Measurements from ENCODE around the gene SLC28A3.

Gene SLC28A3

GRCh38 chr9:84258371-84258770, 82.2 kb downstream of the SLC28A3 start:
- TF ChIP-seq, protein P1, sequence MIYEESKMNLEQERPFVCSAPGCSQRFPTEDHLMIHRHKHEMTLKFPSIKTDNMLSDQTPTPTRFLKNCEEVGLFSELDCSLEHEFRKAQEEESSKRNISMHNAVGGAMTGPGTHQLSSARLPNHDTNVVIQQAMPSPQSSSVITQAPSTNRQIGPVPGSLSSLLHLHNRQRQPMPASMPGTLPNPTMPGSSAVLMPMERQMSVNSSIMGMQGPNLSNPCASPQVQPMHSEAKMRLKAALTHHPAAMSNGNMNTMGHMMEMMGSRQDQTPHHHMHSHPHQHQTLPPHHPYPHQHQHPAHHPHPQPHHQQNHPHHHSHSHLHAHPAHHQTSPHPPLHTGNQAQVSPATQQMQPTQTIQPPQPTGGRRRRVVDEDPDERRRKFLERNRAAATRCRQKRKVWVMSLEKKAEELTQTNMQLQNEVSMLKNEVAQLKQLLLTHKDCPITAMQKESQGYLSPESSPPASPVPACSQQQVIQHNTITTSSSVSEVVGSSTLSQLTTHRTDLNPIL (CRISPR knock-in tag; IDR thresholded peaks at IDR 0.05; ENCODE audit: low read depth) = no peak
- TF ChIP-seq ARNTL (CRISPR knock-in tag; IDR thresholded peaks at IDR 0.05; ENCODE audit: borderline replicate concordance, low read depth) = no peak
- TF ChIP-seq ZC3H10 (CRISPR knock-in tag; IDR thresholded peaks at IDR 0.05) = no peak
- no peak for TF ChIP-seq BACH2 (CRISPR knock-in tag; IDR thresholded peaks at IDR 0.05; ENCODE audit: borderline replicate concordance)
- TF ChIP-seq CSRNP3 (CRISPR knock-in tag; IDR thresholded peaks at IDR 0.05) = no peak
- TF ChIP-seq ZNF70 (CRISPR knock-in tag; IDR thresholded peaks at IDR 0.05) = no peak
- TF ChIP-seq GLIS3 (CRISPR knock-in tag; IDR thresholded peaks at IDR 0.05) = no peak
- no peak for TF ChIP-seq ISL1 (CRISPR knock-in tag; IDR thresholded peaks at IDR 0.05)
- no peak for TF ChIP-seq ZFP30 (CRISPR knock-in tag; IDR thresholded peaks at IDR 0.05)

DNA sequence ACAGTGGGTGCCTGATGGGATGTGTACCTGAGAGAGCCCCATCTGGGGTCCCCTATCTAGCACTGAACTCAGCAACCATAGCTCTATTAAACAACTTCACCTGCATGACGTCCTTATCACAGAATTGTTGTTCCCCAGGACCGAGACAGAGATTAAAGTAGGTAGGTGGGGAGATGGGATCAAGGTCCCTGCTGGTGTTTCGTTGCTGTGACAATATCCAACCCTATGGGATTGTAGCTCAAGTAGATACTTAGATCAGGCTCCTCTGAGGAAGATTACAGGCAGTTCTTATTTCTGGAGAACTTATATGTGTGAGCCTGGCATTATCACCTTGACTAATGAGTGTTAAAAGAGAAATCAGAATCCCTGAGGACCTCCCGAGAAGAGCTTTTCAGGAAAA, 84.9 kb downstream of the SLC28A3 start:
- ATAC-seq = no peak
- TF ChIP-seq OSR1 (CRISPR knock-in tag; IDR thresholded peaks at IDR 0.05) = no peak
- no peak for TF ChIP-seq PPARA (CRISPR knock-in tag; IDR thresholded peaks at IDR 0.05; ENCODE audit: borderline replicate concordance)
- no peak for TF ChIP-seq ARNTL (CRISPR knock-in tag; IDR thresholded peaks at IDR 0.05; ENCODE audit: borderline replicate concordance, low read depth)
- no peak for TF ChIP-seq CSDC2 (CRISPR knock-in tag; IDR thresholded peaks at IDR 0.05)
- no peak for TF ChIP-seq BACH2 (CRISPR knock-in tag; IDR thresholded peaks at IDR 0.05; ENCODE audit: borderline replicate concordance)
- TF ChIP-seq ZFP3 (CRISPR knock-in tag; IDR thresholded peaks at IDR 0.05) = no peak
- TF ChIP-seq ESRRG (CRISPR knock-in tag; IDR thresholded peaks at IDR 0.05) = no peak
- TF ChIP-seq ZNF8 (CRISPR knock-in tag; IDR thresholded peaks at IDR 0.05) = no peak
- no peak for TF ChIP-seq ZNF70 (CRISPR knock-in tag; IDR thresholded peaks at IDR 0.05)
- TF ChIP-seq ZNF565 (CRISPR knock-in tag; conservative IDR thresholded peaks at IDR 0.05; ENCODE audit: low read depth) = no peak

More at GRCh38 chr9:84258371-84258770, 82.2 kb downstream of the SLC28A3 start:
- ATAC-seq = no peak

GRCh38 chr9:84254972-84255371, 85.6 kb downstream of the SLC28A3 start:
- ATAC-seq = no peak

GRCh38 chr9:84251921-84252320, 88.6 kb downstream of the SLC28A3 start:
- ATAC-seq = no peak
- TF ChIP-seq CSDC2 (CRISPR knock-in tag; IDR thresholded peaks at IDR 0.05) (no peak), TCF4 (CRISPR knock-in tag; IDR thresholded peaks at IDR 0.05; ENCODE audit: borderline replicate concordance) (no peak), SNAI2 (CRISPR knock-in tag; IDR thresholded peaks at IDR 0.05) (no peak), TSHZ2 (CRISPR knock-in tag; IDR thresholded peaks at IDR 0.05) (no peak), TOX (CRISPR knock-in tag; IDR thresholded peaks at IDR 0.05; ENCODE audit: borderline replicate concordance) (no peak), GLIS3 (CRISPR knock-in tag; IDR thresholded peaks at IDR 0.05) (no peak), RARB (CRISPR knock-in tag; IDR thresholded peaks at IDR 0.05) (no peak), ZNF565 (CRISPR knock-in tag; conservative IDR thresholded peaks at IDR 0.05; ENCODE audit: low read depth) (no peak), PPARA (CRISPR knock-in tag; IDR thresholded peaks at IDR 0.05; ENCODE audit: borderline replicate concordance) (no peak), ZC3H10 (CRISPR knock-in tag; IDR thresholded peaks at IDR 0.05) (no peak), ZNF70 (CRISPR knock-in tag; IDR thresholded peaks at IDR 0.05) (no peak), ZFP3 (CRISPR knock-in tag; IDR thresholded peaks at IDR 0.05) (no peak), CSRNP3 (CRISPR knock-in tag; IDR thresholded peaks at IDR 0.05) (no peak), ZFP30 (CRISPR knock-in tag; IDR thresholded peaks at IDR 0.05) (no peak)
- TF ChIP-seq, protein P2, sequence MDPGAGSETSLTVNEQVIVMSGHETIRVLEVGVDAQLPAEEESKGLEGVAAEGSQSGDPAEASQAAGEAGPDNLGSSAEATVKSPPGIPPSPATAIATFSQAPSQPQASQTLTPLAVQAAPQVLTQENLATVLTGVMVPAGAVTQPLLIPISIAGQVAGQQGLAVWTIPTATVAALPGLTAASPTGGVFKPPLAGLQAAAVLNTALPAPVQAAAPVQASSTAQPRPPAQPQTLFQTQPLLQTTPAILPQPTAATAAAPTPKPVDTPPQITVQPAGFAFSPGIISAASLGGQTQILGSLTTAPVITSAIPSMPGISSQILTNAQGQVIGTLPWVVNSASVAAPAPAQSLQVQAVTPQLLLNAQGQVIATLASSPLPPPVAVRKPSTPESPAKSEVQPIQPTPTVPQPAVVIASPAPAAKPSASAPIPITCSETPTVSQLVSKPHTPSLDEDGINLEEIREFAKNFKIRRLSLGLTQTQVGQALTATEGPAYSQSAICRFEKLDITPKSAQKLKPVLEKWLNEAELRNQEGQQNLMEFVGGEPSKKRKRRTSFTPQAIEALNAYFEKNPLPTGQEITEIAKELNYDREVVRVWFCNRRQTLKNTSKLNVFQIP (CRISPR knock-in tag; IDR thresholded peaks at IDR 0.05; ENCODE audit: borderline replicate concordance, low read depth) = no peak

More at GRCh38 chr9:84254972-84255371, 85.6 kb downstream of the SLC28A3 start:
- TF ChIP-seq BACH2 (CRISPR knock-in tag; IDR thresholded peaks at IDR 0.05; ENCODE audit: borderline replicate concordance) (no peak), RARB (CRISPR knock-in tag; IDR thresholded peaks at IDR 0.05) (no peak), ZNF565 (CRISPR knock-in tag; conservative IDR thresholded peaks at IDR 0.05; ENCODE audit: low read depth) (no peak), TCF4 (CRISPR knock-in tag; IDR thresholded peaks at IDR 0.05; ENCODE audit: borderline replicate concordance) (no peak), ZC3H10 (CRISPR knock-in tag; IDR thresholded peaks at IDR 0.05) (no peak), ZFP3 (CRISPR knock-in tag; IDR thresholded peaks at IDR 0.05) (no peak)
